ENCODE data around the gene SAMD11. TPM values are rescaled to one million over a fixed set of nuclear protein-coding genes. Genes with fewer than 3 reads are reported as not detected.
A peak's percentile ranks its signal among the peaks of the same experiment; 100 is the strongest.

SAMD11 gene
- total and polyA plus RNA-seq, 2 of the 8 experiments (the other 6 are each of a cell fraction or from before 2014, with no cell fraction given), result 0.18 to 0.30 TPM

GRCh38 chr1:917076-917459 lies 6.7 kb upstream of the SAMD11 start:
- Histone ChIP-seq H3K79me2 (ENCODE audit: control insufficient read depth in 1 of 2, insufficient read depth in 2 of 2, low read length in 2 of 2) (no peaks in the 10 kb centered on the region), H3K4me3 (ENCODE audit: extremely low read depth in 1 of 4, insufficient read depth in 2 of 4, low read depth in 3 of 4, low read length in 4 of 4) (no peak overlapping the region), H2BK12ac (ENCODE audit: low read depth, low read length) (no peak overlapping the region), H3K23me2 (ENCODE audit: low read depth, low read length) (no peaks in the 10 kb centered on the region), H3K4ac (replicated peaks; ENCODE audit: insufficient read length, low read depth, low read length) (no peak overlapping the region), H3K79me1 (ENCODE audit: low read depth, low read length) (no peaks in the 10 kb centered on the region), H2AK5ac (ENCODE audit: low read depth, low read length) (no peak overlapping the region), H3K4me2 (ENCODE audit: insufficient read depth in 1 of 2, low read depth in 2 of 2, low read length in 2 of 2) (no peak overlapping the region), H3K18ac (ENCODE audit: extremely low read depth, low read length) (no peak overlapping the region), H3K23ac (ENCODE audit: insufficient read length) (no peak overlapping the region), H3K14ac (ENCODE audit: insufficient read length) (no peak overlapping the region), H3K9me3 (ENCODE audit: insufficient read depth in 2 of 2, low read depth in 1 of 2, low read length in 1 of 2) (no peaks in the 10 kb centered on the region; a peak in 1 of 4 replicates), H3K27ac (ENCODE audit: low read depth, low read length) (no peak overlapping the region), H4K91ac (replicated peaks; ENCODE audit: insufficient read length, low read length) (no peak overlapping the region), H3K9ac (replicated peaks in 1 of 4; ENCODE audit: extremely low read depth in 1 of 4, low read depth in 3 of 4, low read length in 3 of 4) (no peak overlapping the region), H3K4me1 (replicated peaks in 1 of 4; ENCODE audit: control insufficient read depth in 3 of 4, insufficient read depth in 4 of 4, low read length in 3 of 4) (peaks cover 0 to 13% (median 10%) of the 10 kb centered on the region in 4 experiments; a peak in 6 of 7 replicates), H2BK20ac (ENCODE audit: low read length) (no peak overlapping the region), H2BK120ac (replicated peaks; ENCODE audit: low read depth, low read length) (no peak overlapping the region), H3K36me3 (ENCODE audit: control insufficient read depth in 2 of 4, insufficient read depth in 4 of 4, low read length in 3 of 4) (no peaks in the 10 kb centered on the region), H2AFZ (ENCODE audit: low read length) (no peak overlapping the region), H4K20me1 (replicated peaks in 1 of 2; ENCODE audit: control insufficient read depth in 1 of 2, insufficient read depth in 2 of 2, low read length in 2 of 2) (peaks cover 9 to 17% of the 10 kb centered on the region in 2 experiments), H4K5ac (ENCODE audit: insufficient read length, low read depth, low read length) (no peak overlapping the region), H4K8ac (ENCODE audit: extremely low read depth, insufficient read depth, low read length) (peak overlapping the region; percentile 69; the same call in 1 of the 2 replicates), H2BK15ac (ENCODE audit: low read length) (no peak overlapping the region), H3K27me3 (replicated peaks in 1 of 4; ENCODE audit: control insufficient read depth in 3 of 4, extremely low read depth in 1 of 4, insufficient read depth in 3 of 4, low read length in 3 of 4) (peaks cover 24 to 94% (median 74%) of the 10 kb centered on the region in 4 experiments), H3K56ac (replicated peaks; ENCODE audit: insufficient read length, low read depth, low read length) (no peak overlapping the region), H2BK5ac (ENCODE audit: low read depth, low read length) (no peak overlapping the region)
- WGBS, 2 experiments (ENCODE audit: extremely low coverage in 1 of 2, insufficient coverage in 1 of 2, insufficient read length in 1 of 2, insufficient replicate concordance in 2 of 2, low coverage in 1 of 2, low lambda C conversion rate in 2 of 2, missing lambda C conversion rate in 1 of 2), result 76% methylated on average over 7 of the region's 7 CpGs; no CpG with 5 or more reads in 1 of the 2 experiments
- CTCF ChIA-PET (ENCODE audit: partially characterized antibody), result interaction anchor here (1.1 to 2.5 kb wide), 4 partner anchors 12 to 67 kb away, joined by 4 to 14 read pairs (median 5); no protein-coding TSS in a partner anchor
- FAIRE-seq, result no peak
- POLR2A ChIA-PET (ENCODE audit: partially characterized antibody), result interaction anchor here (1.1 to 1.3 kb wide), 3 partner anchors 11 to 25 kb away, joined by 3 read pairs; no protein-coding TSS in a partner anchor
- no peak for TF ChIP-seq ZNF274 (IDR thresholded peaks at IDR 0.05; ENCODE audit: borderline replicate concordance, extremely low read depth, low read length)
- TF ChIP-seq CBX5 (IDR thresholded peaks at IDR 0.05; ENCODE audit: low read depth, low read length), result no peak
- no peak for TF ChIP-seq RXRA (IDR thresholded peaks at IDR 0.05; ENCODE audit: insufficient read depth, low read depth, low read length)
- no peak for TF ChIP-seq SAP30 (IDR thresholded peaks at IDR 0.05; ENCODE audit: insufficient read depth, insufficient replicate concordance, low read length)
- no peak for DNase-seq (ENCODE audit: low read depth in 1 of 2, low spot score in 2 of 2)
